GF-D8 (cell line): ENCODE measurements around the gene ZG16B.

Experiments
- DNase-seq: peaks from one replicate; lab custom pipeline; 2025; lab: John Stamatoyannopoulos, UW

Gene ZG16B

GRCh38 chr16:2829501-2830354 is at the start of gene ZG16B:
Gene ZG16B, plus strand, starts transcription at chr16:2830303. Its CDS starts 139 bp downstream, at chr16:2830442.
- DNase-seq, result peak; percentile 21

GRCh38 chr16:2782583-2783351 is 47.3 kb upstream of the ZG16B start:
- DNase-seq, result no peak

GRCh38 chr16:2783581-2784357 is 46.3 kb upstream of the ZG16B start:
- DNase-seq, result no peak

- no peak for DNase-seq
Measured at GRCh38 chr16:2784358-2785100, 45.6 kb upstream of the ZG16B start.

- DNase-seq, result no peak
Measured at GRCh38 chr16:2785101-2785991, 44.8 kb upstream of the ZG16B start.

GRCh38 chr16:2786061-2786825 is 43.9 kb upstream of the ZG16B start:
- no peak for DNase-seq

- no peak for DNase-seq
Measured at GRCh38 chr16:2786826-2787151, 43.3 kb upstream of the ZG16B start.

- no peak for DNase-seq
Measured at GRCh38 chr16:2787406-2787805, 42.7 kb upstream of the ZG16B start, which contains the start of gene PRSS33. Gene PRSS33, minus strand, starts transcription at chr16:2787560. Its CDS starts 1,013 bp downstream, at chr16:2786547.

- no peak for DNase-seq
Measured at GRCh38 chr16:2787961-2788360, 42.1 kb upstream of the ZG16B start.

- DNase-seq, result no peak
Measured at GRCh38 chr16:2790631-2791030, 39.5 kb upstream of the ZG16B start.

- DNase-seq, result no peak
Measured at GRCh38 chr16:2791174-2791573, 38.9 kb upstream of the ZG16B start.

GRCh38 chr16:2792940-2793339 is 37.2 kb upstream of the ZG16B start:
- no peak for DNase-seq

GRCh38 chr16:2795395-2796143 is 34.5 kb upstream of the ZG16B start:
- DNase-seq, result peak; percentile 31

- DNase-seq, result no peak
Measured at GRCh38 chr16:2798723-2799204, 31.3 kb upstream of the ZG16B start.

GRCh38 chr16:2799205-2799858 is 30.8 kb upstream of the ZG16B start:
- DNase-seq, result no peak

- DNase-seq, result no peak
Measured at GRCh38 chr16:2799859-2800226, 30.3 kb upstream of the ZG16B start.

- no peak for DNase-seq
Measured at GRCh38 chr16:2803545-2804195, 26.4 kb upstream of the ZG16B start.

- DNase-seq, result no peak
Measured at GRCh38 chr16:2804728-2805127, 25.4 kb upstream of the ZG16B start.
